ENCODE data around the gene TCERG1L. TPM values are rescaled to one million over a fixed set of nuclear protein-coding genes. Genes with fewer than 3 reads are reported as not detected.
"Not testable (repeated sequence)": the region's sequence is repeated elsewhere in the genome, so short reads cannot be mapped to it uniquely, and the experiment has no call there.

TCERG1L gene
- total RNA-seq, 1 donor from 2014 or later, result 3.5 TPM

DNA sequence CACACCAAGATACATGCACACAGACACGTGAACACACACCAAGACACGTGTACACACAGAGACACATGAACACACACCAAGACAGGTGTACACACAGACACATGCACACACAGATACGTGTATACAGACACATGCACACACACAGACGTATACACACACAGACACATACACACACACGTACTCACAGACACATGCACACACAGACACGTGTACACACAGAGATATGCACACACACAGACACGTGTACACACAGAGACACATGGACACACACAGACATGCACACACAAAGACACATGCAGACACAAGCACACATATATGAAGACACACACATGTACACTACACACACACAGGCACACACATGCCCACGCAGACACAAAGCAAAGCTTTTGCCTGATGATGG is 134.6 kb downstream of the TCERG1L start:
- Histone ChIP-seq H3K4me3 (ENCODE audit: insufficient read depth, low read depth, low read length) (no peak overlapping the region), H3K4me1 (ENCODE audit: insufficient read depth, low read length) (no peaks in the 10 kb centered on the region), H2AFZ (ENCODE audit: low read depth, low read length) (no peak overlapping the region), H3K27me3 (ENCODE audit: insufficient read depth, low read length) (no peaks in the 10 kb centered on the region), H3K9ac (ENCODE audit: low read length) (no peak overlapping the region), H4K20me1 (ENCODE audit: insufficient read depth, low read length) (no peaks in the 10 kb centered on the region), H3K36me3 (ENCODE audit: insufficient read depth, low read length) (no peaks in the 10 kb centered on the region), H3K27ac (ENCODE audit: low read depth, low read length) (no peak overlapping the region), H3K79me2 (ENCODE audit: insufficient read depth, low read length) (no peaks in the 10 kb centered on the region), H3K9me3 (ENCODE audit: insufficient read depth, low read depth, low read length) (peaks cover 21% of the 10 kb centered on the region), H3K4me2 (ENCODE audit: low read length) (no peak overlapping the region)
- Mint-ChIP-seq H3K27ac (ENCODE audit: unreplicated experiment) (no peak overlapping the region), H3K27me3 (ENCODE audit: low read depth, unreplicated experiment) (peaks cover 3% of the 10 kb centered on the region), H3K4me3 (ENCODE audit: unreplicated experiment) (no peak overlapping the region), H3K36me3 (ENCODE audit: low read depth, unreplicated experiment) (no peaks in the 10 kb centered on the region), H3K4me1 (ENCODE audit: low read depth, unreplicated experiment) (no peaks in the 10 kb centered on the region), H3K9me3 (ENCODE audit: unreplicated experiment) (peaks cover 4% of the 10 kb centered on the region)
- DNase-seq (ENCODE audit: low read depth), result peak; percentile 0
- no peak for FAIRE-seq
- TF ChIP-seq, protein P1, sequence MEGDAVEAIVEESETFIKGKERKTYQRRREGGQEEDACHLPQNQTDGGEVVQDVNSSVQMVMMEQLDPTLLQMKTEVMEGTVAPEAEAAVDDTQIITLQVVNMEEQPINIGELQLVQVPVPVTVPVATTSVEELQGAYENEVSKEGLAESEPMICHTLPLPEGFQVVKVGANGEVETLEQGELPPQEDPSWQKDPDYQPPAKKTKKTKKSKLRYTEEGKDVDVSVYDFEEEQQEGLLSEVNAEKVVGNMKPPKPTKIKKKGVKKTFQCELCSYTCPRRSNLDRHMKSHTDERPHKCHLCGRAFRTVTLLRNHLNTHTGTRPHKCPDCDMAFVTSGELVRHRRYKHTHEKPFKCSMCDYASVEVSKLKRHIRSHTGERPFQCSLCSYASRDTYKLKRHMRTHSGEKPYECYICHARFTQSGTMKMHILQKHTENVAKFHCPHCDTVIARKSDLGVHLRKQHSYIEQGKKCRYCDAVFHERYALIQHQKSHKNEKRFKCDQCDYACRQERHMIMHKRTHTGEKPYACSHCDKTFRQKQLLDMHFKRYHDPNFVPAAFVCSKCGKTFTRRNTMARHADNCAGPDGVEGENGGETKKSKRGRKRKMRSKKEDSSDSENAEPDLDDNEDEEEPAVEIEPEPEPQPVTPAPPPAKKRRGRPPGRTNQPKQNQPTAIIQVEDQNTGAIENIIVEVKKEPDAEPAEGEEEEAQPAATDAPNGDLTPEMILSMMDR (IDR thresholded peaks at IDR 0.05; ENCODE audit: insufficient read depth, low read depth, low read length), result no peak
- TF ChIP-seq EZH2 (IDR thresholded peaks at IDR 0.05; ENCODE audit: insufficient read depth, low read length), result no peak

DNA sequence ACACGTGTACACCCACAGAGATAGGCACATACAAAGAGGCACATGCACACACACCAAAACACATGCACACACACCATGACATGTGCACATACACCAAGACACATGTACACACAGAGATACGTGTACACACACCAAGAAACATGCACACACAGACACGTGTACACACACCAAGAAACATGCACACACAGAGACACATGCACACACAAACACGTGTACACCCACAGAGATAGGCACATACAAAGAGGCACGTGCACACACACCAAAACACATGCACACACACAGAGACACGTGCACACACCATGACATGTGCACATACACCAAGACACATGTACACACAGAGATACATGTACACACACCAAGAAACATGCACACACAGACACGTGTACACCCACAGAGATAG is 135.2 kb downstream of the TCERG1L start:
- not testable (repeated sequence) for H2AFZ ChIP-seq (ENCODE audit: low read depth, low read length); H3K4me3 Mint-ChIP-seq (ENCODE audit: unreplicated experiment); H3K9me3 Mint-ChIP-seq (ENCODE audit: unreplicated experiment); H3K27ac Mint-ChIP-seq (ENCODE audit: unreplicated experiment); H3K27ac ChIP-seq (ENCODE audit: low read depth, low read length); H3K36me3 ChIP-seq (ENCODE audit: insufficient read depth, low read length); H4K20me1 ChIP-seq (ENCODE audit: insufficient read depth, low read length); H3K4me1 Mint-ChIP-seq (ENCODE audit: low read depth, unreplicated experiment); H3K27me3 Mint-ChIP-seq (ENCODE audit: low read depth, unreplicated experiment); H3K36me3 Mint-ChIP-seq (ENCODE audit: low read depth, unreplicated experiment); H3K4me2 ChIP-seq (ENCODE audit: low read length); H3K4me1 ChIP-seq (ENCODE audit: insufficient read depth, low read length); H3K79me2 ChIP-seq (ENCODE audit: insufficient read depth, low read length); H3K9ac ChIP-seq (ENCODE audit: low read length); DNase-seq (ENCODE audit: low read depth); H3K4me3 ChIP-seq (ENCODE audit: insufficient read depth, low read depth, low read length); H3K27me3 ChIP-seq (ENCODE audit: insufficient read depth, low read length)
- FAIRE-seq, result peak; percentile 78
- H3K9me3 ChIP-seq (ENCODE audit: insufficient read depth, low read depth, low read length), result peaks cover 21% of the 10 kb centered on the region

DNA sequence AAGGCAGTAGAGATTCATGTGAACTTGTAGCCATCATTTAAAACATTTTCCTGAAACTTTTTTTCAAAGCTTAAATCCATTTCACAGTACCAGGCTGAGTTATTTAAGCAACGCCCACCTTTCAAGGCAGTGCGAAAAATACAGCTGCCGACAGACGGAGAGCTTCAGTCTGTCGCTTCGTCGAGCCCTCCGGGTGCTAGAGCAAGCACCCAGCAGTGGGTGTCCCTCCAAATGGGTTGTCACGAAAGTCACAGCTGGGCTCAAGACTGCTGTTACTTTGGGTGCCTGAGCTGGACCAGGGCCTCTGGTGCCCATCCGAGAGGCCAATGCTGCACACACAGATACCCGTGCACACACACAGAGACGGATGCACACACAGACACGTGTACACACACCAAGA is 135.6 kb downstream of the TCERG1L start:
- H3K9ac ChIP-seq (ENCODE audit: low read length), result no peak overlapping the region
- no peaks in the 10 kb centered on the region for H4K20me1 ChIP-seq (ENCODE audit: insufficient read depth, low read length)
- no peak for FAIRE-seq
- peaks cover 21% of the 10 kb centered on the region for H3K9me3 ChIP-seq (ENCODE audit: insufficient read depth, low read depth, low read length)
- peaks cover 3% of the 10 kb centered on the region for H3K27me3 Mint-ChIP-seq (ENCODE audit: low read depth, unreplicated experiment)
- H3K4me2 ChIP-seq (ENCODE audit: low read length), result no peak overlapping the region
- H3K36me3 ChIP-seq (ENCODE audit: insufficient read depth, low read length), result no peaks in the 10 kb centered on the region
- H3K79me2 ChIP-seq (ENCODE audit: insufficient read depth, low read length), result no peaks in the 10 kb centered on the region
- H3K4me1 Mint-ChIP-seq (ENCODE audit: low read depth, unreplicated experiment), result no peaks in the 10 kb centered on the region
- no peaks in the 10 kb centered on the region for H3K36me3 Mint-ChIP-seq (ENCODE audit: low read depth, unreplicated experiment)
- no peak for DNase-seq (ENCODE audit: low read depth)
- TF ChIP-seq, protein P1 (IDR thresholded peaks at IDR 0.05; ENCODE audit: insufficient read depth, low read depth, low read length), result no peak
- no peak for TF ChIP-seq EZH2 (IDR thresholded peaks at IDR 0.05; ENCODE audit: insufficient read depth, low read length)
- no peaks in the 10 kb centered on the region for H3K27me3 ChIP-seq (ENCODE audit: insufficient read depth, low read length)
- H3K9me3 Mint-ChIP-seq (ENCODE audit: unreplicated experiment), result peaks cover 4% of the 10 kb centered on the region
- no peak overlapping the region for H3K27ac ChIP-seq (ENCODE audit: low read depth, low read length)
- H3K4me3 ChIP-seq (ENCODE audit: insufficient read depth, low read depth, low read length), result no peak overlapping the region
- no peaks in the 10 kb centered on the region for H3K4me1 ChIP-seq (ENCODE audit: insufficient read depth, low read length)
- H3K4me3 Mint-ChIP-seq (ENCODE audit: unreplicated experiment), result no peak overlapping the region
- H3K27ac Mint-ChIP-seq (ENCODE audit: unreplicated experiment), result no peak overlapping the region
- no peak overlapping the region for H2AFZ ChIP-seq (ENCODE audit: low read depth, low read length)
